H7 (cell line): ENCODE data around the gene RAD23B. TPM values are rescaled to one million over a fixed set of nuclear protein-coding genes. Genes with fewer than 3 reads are reported as not detected.

Source experiments
- total RNA-seq: library from RNA; depleted of rRNA; stranded (reverse); fragments of >200 nt; shearing (Covaris generic); gene quantifications from 2 replicates; pipeline ENCODE4 v1.2.3, GENCODE V29; 2014; rRNA removed

RAD23B gene
- total RNA-seq, 1 experiment from 2014 or later, result 137 TPM

Other genes with a start within 250 kb of the RAD23B start
- 1.8 and 2.5 TPM in 2 replicates for gene KLF4, start 206.5 kb downstream of the RAD23B start, total RNA-seq